OCI-LY3 (cell line): ENCODE data around the gene GRWD1.

ENCODE experiments used
- EZH2phosphoT487 ChIP-seq: fragments of 200-600 bp; shearing (Covaris generic); IDR thresholded peaks from 2 replicates; pipeline ENCODE4 v1.6.1; 2018; ENCODE audit warnings: antibody characterized with exemption, mixed run types, low read depth
- TF ChIP-seq, protein P1 (sequence below): fragments of 200-600, 300-600 bp; sonication (generic); IDR thresholded peaks from 2 replicates; pipeline ENCODE4 v1.5.1; 2014; ENCODE audit warnings: antibody characterized with exemption, low read length, low read depth

DNA sequence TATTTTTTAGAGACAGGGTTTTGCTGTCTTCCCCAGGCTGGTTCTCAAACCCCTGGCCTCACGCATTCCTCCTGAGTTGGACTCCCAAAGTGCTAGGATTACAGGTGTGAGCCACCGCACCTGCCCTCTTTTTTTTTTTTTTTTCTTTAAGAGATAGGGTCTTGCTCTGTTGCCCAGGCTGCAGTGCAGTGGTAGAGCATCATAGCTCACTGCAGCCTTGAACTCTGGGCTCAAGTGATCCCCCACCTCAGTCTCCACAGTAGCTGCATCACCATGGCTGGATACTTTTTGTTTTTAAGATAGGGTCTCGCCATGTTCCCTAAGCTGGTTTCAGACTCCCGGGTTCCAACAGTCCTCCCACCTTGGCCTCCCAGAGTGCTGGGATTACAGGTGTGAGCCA, 11.1 kb downstream of the GRWD1 start:
- TF ChIP-seq, protein P1, sequence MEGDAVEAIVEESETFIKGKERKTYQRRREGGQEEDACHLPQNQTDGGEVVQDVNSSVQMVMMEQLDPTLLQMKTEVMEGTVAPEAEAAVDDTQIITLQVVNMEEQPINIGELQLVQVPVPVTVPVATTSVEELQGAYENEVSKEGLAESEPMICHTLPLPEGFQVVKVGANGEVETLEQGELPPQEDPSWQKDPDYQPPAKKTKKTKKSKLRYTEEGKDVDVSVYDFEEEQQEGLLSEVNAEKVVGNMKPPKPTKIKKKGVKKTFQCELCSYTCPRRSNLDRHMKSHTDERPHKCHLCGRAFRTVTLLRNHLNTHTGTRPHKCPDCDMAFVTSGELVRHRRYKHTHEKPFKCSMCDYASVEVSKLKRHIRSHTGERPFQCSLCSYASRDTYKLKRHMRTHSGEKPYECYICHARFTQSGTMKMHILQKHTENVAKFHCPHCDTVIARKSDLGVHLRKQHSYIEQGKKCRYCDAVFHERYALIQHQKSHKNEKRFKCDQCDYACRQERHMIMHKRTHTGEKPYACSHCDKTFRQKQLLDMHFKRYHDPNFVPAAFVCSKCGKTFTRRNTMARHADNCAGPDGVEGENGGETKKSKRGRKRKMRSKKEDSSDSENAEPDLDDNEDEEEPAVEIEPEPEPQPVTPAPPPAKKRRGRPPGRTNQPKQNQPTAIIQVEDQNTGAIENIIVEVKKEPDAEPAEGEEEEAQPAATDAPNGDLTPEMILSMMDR = no peak
- TF ChIP-seq EZH2phosphoT487 = no peak
